ENCODE data around the gene DOLK. TPM values are rescaled to one million over a fixed set of nuclear protein-coding genes. Genes with fewer than 3 reads are reported as not detected.

Gene DOLK
- polyA plus RNA-seq, 3 donors = 0.76 to 8.5 (median 7.0) TPM

- Histone ChIP-seq H3K27me3 (ENCODE audit: control insufficient read depth in 2 of 2, insufficient read depth in 2 of 2, low read length in 2 of 2) (no peaks in the 10 kb centered on the region), H3K4me1 (ENCODE audit: control insufficient read depth in 1 of 2, insufficient read depth in 2 of 2, low read length in 2 of 2) (peaks cover 12 to 20% of the 10 kb centered on the region in 2 donors), H3K79me2 (ENCODE audit: insufficient read depth, low read length) (peaks cover 21% of the 10 kb centered on the region), H4K20me1 (ENCODE audit: insufficient read depth, low read length) (no peaks in the 10 kb centered on the region), H3K9ac (ENCODE audit: insufficient read depth, low read length, poor library complexity, severe bottlenecking) (peak overlapping the region; percentile 89), H2AFZ (ENCODE audit: insufficient read depth, low read depth, low read length, poor library complexity, severe bottlenecking) (peak overlapping the region; percentile 97), H3K27ac (ENCODE audit: low read depth in 1 of 2, low read length in 2 of 2) (peak overlapping the region; percentile 83 to 91), H3K4me3 (replicated peaks in 1 of 3; ENCODE audit: low read depth in 2 of 3, low read length in 3 of 3) (peak overlapping the region; percentile 89 to 99 (median 89)), H3K36me3 (replicated peaks in 1 of 2; ENCODE audit: control insufficient read depth in 1 of 2, insufficient read depth in 2 of 2, low read length in 2 of 2) (no peaks in the 10 kb centered on the region), H3K9me3 (replicated peaks in 1 of 2; ENCODE audit: control insufficient read depth in 1 of 2, insufficient read depth in 1 of 2, low read length in 2 of 2) (no peaks in the 10 kb centered on the region), H3K4me2 (replicated peaks; ENCODE audit: extremely low read depth, low read length, poor library complexity, severe bottlenecking) (peak overlapping the region; percentile 92)
- H3K9me3 Mint-ChIP-seq = peaks cover 0 to 5% (median 0%) of the 10 kb centered on the region in 7 donors
- H3K27ac Mint-ChIP-seq = peak overlapping the region; percentile 93 to 98 (median 96)
- peaks cover 0 to 2% (median 2%) of the 10 kb centered on the region in 3 donors for H3K27me3 Mint-ChIP-seq (ENCODE audit: low read depth in 3 of 3)
- intact Hi-C loops (cut with micrococcal nuclease) = loop anchor here (5.0 to 10.0 kb wide), 4 partner anchors 62 to 490 kb away; partner anchors contain the start of genes KYAT1 (in 1 of the 2), LRRC8A (in 1 of the 2), ODF2 (in 1 of the 2) and SH3GLB2 (in 1 of the 2)
- H3K4me3 Mint-ChIP-seq = peak overlapping the region; percentile 93 to 98
- TF ChIP-seq, protein P1, sequence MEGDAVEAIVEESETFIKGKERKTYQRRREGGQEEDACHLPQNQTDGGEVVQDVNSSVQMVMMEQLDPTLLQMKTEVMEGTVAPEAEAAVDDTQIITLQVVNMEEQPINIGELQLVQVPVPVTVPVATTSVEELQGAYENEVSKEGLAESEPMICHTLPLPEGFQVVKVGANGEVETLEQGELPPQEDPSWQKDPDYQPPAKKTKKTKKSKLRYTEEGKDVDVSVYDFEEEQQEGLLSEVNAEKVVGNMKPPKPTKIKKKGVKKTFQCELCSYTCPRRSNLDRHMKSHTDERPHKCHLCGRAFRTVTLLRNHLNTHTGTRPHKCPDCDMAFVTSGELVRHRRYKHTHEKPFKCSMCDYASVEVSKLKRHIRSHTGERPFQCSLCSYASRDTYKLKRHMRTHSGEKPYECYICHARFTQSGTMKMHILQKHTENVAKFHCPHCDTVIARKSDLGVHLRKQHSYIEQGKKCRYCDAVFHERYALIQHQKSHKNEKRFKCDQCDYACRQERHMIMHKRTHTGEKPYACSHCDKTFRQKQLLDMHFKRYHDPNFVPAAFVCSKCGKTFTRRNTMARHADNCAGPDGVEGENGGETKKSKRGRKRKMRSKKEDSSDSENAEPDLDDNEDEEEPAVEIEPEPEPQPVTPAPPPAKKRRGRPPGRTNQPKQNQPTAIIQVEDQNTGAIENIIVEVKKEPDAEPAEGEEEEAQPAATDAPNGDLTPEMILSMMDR (IDR thresholded peaks at IDR 0.05) = no peak
- peaks cover 12 to 25% of the 10 kb centered on the region in 2 donors for H3K36me3 Mint-ChIP-seq
- under 1% methylated on average over 15 of the region's 20 CpGs for WGBS (ENCODE audit: insufficient coverage)
- DNase-seq = peak in 1 of 3 donors; percentile 1
- H3K4me1 Mint-ChIP-seq = peaks cover 18% of the 10 kb centered on the region
Measured at GRCh38 chr9:128947277-128947526, 201 bp downstream of the DOLK start.

DNA sequence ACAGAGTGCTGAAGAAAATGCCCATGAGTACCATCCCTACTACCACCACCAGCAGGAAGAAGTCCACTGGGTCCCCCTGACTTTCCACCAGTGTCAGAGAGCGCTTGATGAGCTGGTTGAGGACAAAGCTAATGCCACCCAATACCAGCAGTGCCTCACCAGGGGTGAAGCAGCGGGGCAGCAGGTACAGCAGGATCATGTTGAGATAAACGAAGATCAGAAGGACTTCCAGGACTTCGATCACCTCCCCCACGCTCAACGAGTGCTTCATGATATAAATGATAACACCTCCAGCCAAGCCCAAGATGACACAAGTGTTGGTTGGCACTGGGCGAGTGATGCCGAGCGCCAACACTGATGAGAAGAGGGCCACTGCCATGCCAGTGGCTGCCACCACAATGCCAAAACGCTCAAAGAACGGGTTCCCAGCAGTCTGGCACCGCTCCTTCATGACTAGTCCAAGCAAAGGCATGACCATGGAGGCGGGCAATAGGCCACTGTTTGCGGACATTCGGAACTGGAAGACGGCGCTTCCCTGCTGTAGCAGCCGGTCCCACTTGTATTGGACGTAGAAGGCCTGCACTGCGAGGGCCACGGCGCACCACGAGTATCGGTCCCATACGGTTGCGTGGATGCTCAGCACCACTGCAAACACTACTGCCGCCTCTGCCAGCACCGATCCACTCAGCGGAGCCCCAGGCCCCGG lies 679 bp downstream of the DOLK start:
- Mint-ChIP-seq H3K9me3 (peaks cover 0 to 5% (median 0%) of the 10 kb centered on the region in 7 donors), H3K27me3 (ENCODE audit: low read depth in 3 of 3) (peaks cover 0 to 2% (median 2%) of the 10 kb centered on the region in 3 donors), H3K36me3 (peaks cover 12 to 20% of the 10 kb centered on the region in 2 donors), H3K4me1 (peaks cover 18% of the 10 kb centered on the region), H3K27ac (peak overlapping the region; percentile 93 to 98 (median 96)), H3K4me3 (peak overlapping the region; percentile 93 to 98)
- TF ChIP-seq, protein P1 (IDR thresholded peaks at IDR 0.05) = no peak
- Histone ChIP-seq H3K27ac (ENCODE audit: low read depth in 1 of 2, low read length in 2 of 2) (peak overlapping the region; percentile 83 to 91), H3K9ac (ENCODE audit: insufficient read depth, low read length, poor library complexity, severe bottlenecking) (peak overlapping the region; percentile 89), H3K79me2 (ENCODE audit: insufficient read depth, low read length) (peaks cover 21% of the 10 kb centered on the region), H3K36me3 (replicated peaks in 1 of 2; ENCODE audit: control insufficient read depth in 1 of 2, insufficient read depth in 2 of 2, low read length in 2 of 2) (no peaks in the 10 kb centered on the region), H4K20me1 (ENCODE audit: insufficient read depth, low read length) (no peaks in the 10 kb centered on the region), H3K4me1 (ENCODE audit: control insufficient read depth in 1 of 2, insufficient read depth in 2 of 2, low read length in 2 of 2) (peaks cover 12 to 20% of the 10 kb centered on the region in 2 donors), H3K4me3 (replicated peaks in 1 of 3; ENCODE audit: low read depth in 2 of 3, low read length in 3 of 3) (peak overlapping the region; percentile 89 to 99 (median 89)), H3K4me2 (replicated peaks; ENCODE audit: extremely low read depth, low read length, poor library complexity, severe bottlenecking) (peak overlapping the region; percentile 92), H3K27me3 (ENCODE audit: control insufficient read depth in 2 of 2, insufficient read depth in 2 of 2, low read length in 2 of 2) (no peaks in the 10 kb centered on the region), H2AFZ (ENCODE audit: insufficient read depth, low read depth, low read length, poor library complexity, severe bottlenecking) (peak overlapping the region; percentile 97), H3K9me3 (replicated peaks in 1 of 2; ENCODE audit: control insufficient read depth in 1 of 2, insufficient read depth in 1 of 2, low read length in 2 of 2) (no peaks in the 10 kb centered on the region)
- 26% methylated on average over 24 of the region's 30 CpGs for WGBS (ENCODE audit: insufficient coverage)
- intact Hi-C loops (cut with micrococcal nuclease) = loop anchor here (5.0 to 10.0 kb wide), 4 partner anchors 62 to 489 kb away; partner anchors contain the start of genes KYAT1 (in 1 of the 2), LRRC8A (in 1 of the 2), ODF2 (in 1 of the 2) and SH3GLB2 (in 1 of the 2)
- peak in 1 of 3 donors; percentile 20 for DNase-seq
